Cardiac fibroblast (primary cell): ENCODE data around the gene MYO5C.

Source experiments
- DNase-seq, 2 donors: peaks; one replicate each; pipeline versions ENCODE4 v3.0.0 to v3.0.0-alpha.2; 2010; ENCODE audit warnings: low read depth in 2 of 2
- H3K4me3 ChIP-seq, 2 donors: replicated peaks in 1 of 2; 1 replicate in 1 of 2; 2 replicates in 1 of 2; pipeline ENCODE4 v1.5.1; 2011; ENCODE audit warnings: low read depth in 2 of 2, low read length in 2 of 2, mild to moderate bottlenecking in 2 of 2, moderate library complexity in 1 of 2
- CTCF ChIP-seq: IDR thresholded peaks from one replicate; pipeline ENCODE4 v1.5.1; 2011; ENCODE audit warnings: low read depth, mild to moderate bottlenecking, low read length, inconsistent platforms

Gene MYO5C

GRCh38 chr15:52193321-52193720 lies 102.3 kb downstream of the MYO5C start:
- DNase-seq: no peak
- no peak overlapping the region for H3K4me3 ChIP-seq
- TF ChIP-seq CTCF: no peak

GRCh38 chr15:52191207-52191606 lies 104.4 kb downstream of the MYO5C start, which contains the start of gene GNB5:
Gene GNB5 (minus strand): TSS chr15:52191392. CDS start chr15:52184676, 6,716 bp downstream.
- H3K4me3 ChIP-seq: no peak within 1 kb of the TSS
- no peak for DNase-seq
- no peak for TF ChIP-seq CTCF

GRCh38 chr15:52186651-52187486 lies 108.7 kb downstream of the MYO5C start:
- no peak overlapping the region for H3K4me3 ChIP-seq
- TF ChIP-seq CTCF: no peak
- no peak for DNase-seq

- no peak for TF ChIP-seq CTCF
- no peak for DNase-seq
- H3K4me3 ChIP-seq: no peak overlapping the region
Observed at GRCh38 chr15:52185151-52185561, 110.4 kb downstream of the MYO5C start.

- H3K4me3 ChIP-seq: no peak overlapping the region
- TF ChIP-seq CTCF: no peak
- DNase-seq: no peak
Observed at GRCh38 chr15:52184721-52185120, 110.9 kb downstream of the MYO5C start.

- DNase-seq: peak; percentile 54 to 68
- no peak overlapping the region for H3K4me3 ChIP-seq
- peak; percentile 83 for TF ChIP-seq CTCF
Observed at GRCh38 chr15:52183562-52184173, 111.9 kb downstream of the MYO5C start.
